ENCODE results near the gene ADD1.

The ADD1 gene

GRCh38 chr4:2923141-2923551 is 79.5 kb downstream of the ADD1 start:
- no peak for DNase-seq (ENCODE audit: extremely low spot score)
- POLR2A ChIA-PET, result no interaction called here
- no peak for TF ChIP-seq CTCF (IDR thresholded peaks at IDR 0.05; ENCODE audit: control extremely low read depth, extremely low read depth, low read depth, missing control alignments)
- CTCF ChIA-PET, result interaction anchor here (0.7 to 1.6 kb wide), 5 partner anchors 9 to 160 kb away, joined by 3 to 7 read pairs (median 4); no protein-coding TSS in a partner anchor

- CTCF ChIA-PET, result interaction anchor here (1.1 to 1.6 kb wide), 4 partner anchors 8 to 161 kb away, joined by 3 to 7 read pairs (median 6); partner anchors contain the start of genes GRK4 and NOP14
- DNase-seq (ENCODE audit: extremely low spot score), result no peak
- TF ChIP-seq CTCF (IDR thresholded peaks at IDR 0.05; ENCODE audit: control extremely low read depth, extremely low read depth, low read depth, missing control alignments), result no peak
- POLR2A ChIA-PET, result no interaction called here
Observed at GRCh38 chr4:2923668-2924173, 80.1 kb downstream of the ADD1 start.

- CTCF ChIA-PET, result interaction anchor here (1.0 to 1.4 kb wide), 4 partner anchors 8 to 63 kb away, joined by 3 to 5 read pairs (median 3); partner anchors contain the start of genes GRK4 and NOP14
- TF ChIP-seq CTCF (IDR thresholded peaks at IDR 0.05; ENCODE audit: control extremely low read depth, extremely low read depth, low read depth, missing control alignments), result no peak
- POLR2A ChIA-PET, result interaction anchor here (1.6 kb wide), 1 partner anchor 12 kb away, joined by 9 read pairs; no protein-coding TSS in a partner anchor
Observed at GRCh38 chr4:2924286-2924685, 80.6 kb downstream of the ADD1 start.

GRCh38 chr4:2924765-2925301 is 81.2 kb downstream of the ADD1 start:
- DNase-seq (ENCODE audit: extremely low spot score), result no peak
- ChIA-PET CTCF (interaction anchor here (1.0 to 1.5 kb wide), 7 partner anchors 11 to 64 kb away, joined by 3 to 5 read pairs (median 3); partner anchors contain the start of genes GRK4 and NOP14), POLR2A (interaction anchor here (1.6 kb wide), 1 partner anchor 12 kb away, joined by 9 read pairs; no protein-coding TSS in a partner anchor)
- no peak for TF ChIP-seq CTCF (IDR thresholded peaks at IDR 0.05; ENCODE audit: control extremely low read depth, extremely low read depth, low read depth, missing control alignments)

More at GRCh38 chr4:2924286-2924685, 80.6 kb downstream of the ADD1 start:
- no peak for DNase-seq (ENCODE audit: extremely low spot score)

- DNase-seq (ENCODE audit: extremely low spot score), result no peak
- POLR2A ChIA-PET, result interaction anchor here (1.6 kb wide), 1 partner anchor 11 kb away, joined by 9 read pairs; no protein-coding TSS in a partner anchor
- CTCF ChIA-PET, result interaction anchor here (1.0 to 1.5 kb wide), 5 partner anchors 12 to 65 kb away, joined by 3 to 5 read pairs (median 3); no protein-coding TSS in a partner anchor
- no peak for TF ChIP-seq CTCF (IDR thresholded peaks at IDR 0.05; ENCODE audit: control extremely low read depth, extremely low read depth, low read depth, missing control alignments)
Observed at GRCh38 chr4:2925496-2925895, 81.9 kb downstream of the ADD1 start.

GRCh38 chr4:2925931-2926860 is 82.6 kb downstream of the ADD1 start:
- POLR2A ChIA-PET, result interaction anchor here (0.6 to 1.6 kb wide), 2 partner anchors 10 to 80 kb away, joined by 6 to 9 read pairs; no protein-coding TSS in a partner anchor
- CTCF ChIA-PET, result interaction anchor here (1.1 to 1.5 kb wide), 2 partner anchors 13 to 15 kb away, joined by 4 to 5 read pairs; no protein-coding TSS in a partner anchor
- no peak for DNase-seq (ENCODE audit: extremely low spot score)
- no peak for TF ChIP-seq CTCF (IDR thresholded peaks at IDR 0.05; ENCODE audit: control extremely low read depth, extremely low read depth, low read depth, missing control alignments)

Data from GM10248 (cell line).